HK-2 (cell line): ENCODE measurements around the gene ATP8A1.

Experiments used
- DNase-seq: peaks from one replicate; pipeline ENCODE4 v3.0.0-alpha.2; 2018; ENCODE audit not compliant: unreplicated experiment

Gene ATP8A1

DNA sequence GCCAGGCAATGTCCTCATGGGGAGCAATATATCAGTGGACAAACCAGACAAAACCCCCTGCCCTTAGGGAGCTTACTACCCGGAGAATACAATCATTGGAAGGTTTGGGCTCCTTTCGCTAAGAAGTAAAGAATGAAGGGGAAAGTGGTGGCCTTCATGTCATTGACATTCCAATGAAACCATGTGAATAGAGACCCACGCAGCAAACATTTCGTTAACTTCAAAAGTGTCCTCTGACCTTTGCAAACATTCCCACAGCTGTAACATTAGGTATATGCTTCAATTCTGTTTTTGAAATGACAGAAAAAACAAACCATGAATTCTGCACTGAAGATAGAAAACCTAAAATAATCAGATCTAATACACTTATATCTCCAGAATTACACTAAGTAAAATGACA lies 7.0 kb downstream of the ATP8A1 start:
- no peak for DNase-seq

DNA sequence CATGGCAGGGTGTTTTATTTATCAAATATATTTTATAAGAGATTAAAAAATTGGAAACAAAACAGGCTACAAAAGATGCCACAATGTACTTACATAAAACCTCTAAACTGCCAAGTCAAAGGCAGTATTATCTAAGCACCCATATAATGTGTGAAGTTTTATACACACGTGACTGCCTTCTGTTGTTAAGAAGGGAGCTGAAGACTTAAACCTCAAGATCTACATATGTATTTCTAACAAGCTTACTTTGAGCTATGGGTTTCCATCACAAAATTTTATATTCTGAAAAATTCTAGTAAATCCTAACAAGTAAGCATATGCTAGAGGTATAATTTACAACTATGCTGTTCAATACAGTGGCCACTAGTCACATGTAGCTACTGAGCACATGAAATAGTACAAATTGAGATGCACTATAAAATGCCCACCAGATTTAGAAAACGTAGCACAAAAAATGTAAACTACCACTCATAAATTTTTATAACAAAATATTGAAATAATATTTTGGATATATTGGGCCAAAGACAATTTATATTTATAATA lies 9.8 kb downstream of the ATP8A1 start:
- DNase-seq: no peak

DNA sequence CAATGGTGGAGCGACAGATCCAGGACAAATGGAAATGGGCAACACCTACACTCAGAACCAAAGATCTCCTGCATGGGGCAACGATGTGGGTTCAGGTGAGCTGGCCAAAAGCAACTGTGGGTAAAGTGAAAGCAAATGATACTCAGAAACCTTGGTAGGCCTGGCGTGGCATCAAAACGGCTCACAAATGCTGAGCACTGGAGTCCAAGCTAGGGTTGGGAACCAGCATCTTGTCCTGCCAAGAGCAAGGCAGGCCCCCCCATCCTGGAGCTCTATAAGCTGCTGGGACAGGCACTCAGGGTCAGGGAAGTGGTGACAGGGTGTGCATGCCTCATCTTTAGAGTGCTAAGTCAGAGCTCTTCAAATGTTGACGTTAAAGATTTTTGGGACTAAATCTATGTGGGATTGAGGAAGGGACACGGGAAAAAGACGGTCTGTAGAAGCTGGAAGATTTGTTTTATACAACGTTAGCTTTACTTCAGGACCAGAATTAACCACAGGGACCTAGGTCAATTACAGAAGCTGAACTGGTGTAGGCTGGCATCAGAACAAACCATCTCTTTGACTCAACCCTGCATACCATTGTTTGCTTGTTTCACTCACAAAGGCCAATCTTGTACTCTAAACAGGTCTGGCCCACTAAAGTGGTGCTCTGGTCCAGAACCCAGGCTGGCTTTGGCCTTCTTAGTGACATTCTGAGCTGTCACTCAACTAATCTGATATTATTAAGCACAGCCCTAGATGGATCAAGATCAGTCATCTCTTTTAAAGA lies 10.7 kb downstream of the ATP8A1 start:
- no peak for DNase-seq

DNA sequence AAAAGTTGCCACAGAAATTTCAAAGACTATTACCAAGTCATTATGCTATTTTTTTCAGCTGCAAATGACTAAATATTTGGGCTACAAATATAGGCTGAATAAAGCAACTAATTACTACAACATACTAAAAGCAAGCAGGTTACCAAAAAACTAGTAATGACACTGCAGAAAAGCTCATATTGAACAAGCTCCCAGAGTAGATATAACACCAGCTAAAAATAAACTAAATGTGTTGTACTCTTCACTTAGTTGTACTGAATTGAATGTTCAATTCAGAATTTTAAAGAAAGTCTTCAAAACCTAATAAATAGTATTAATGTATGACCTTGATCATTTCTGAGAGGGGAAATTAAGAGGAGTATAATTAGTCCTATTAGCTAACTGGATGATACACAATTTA lies 12.0 kb downstream of the ATP8A1 start:
- DNase-seq: no peak

DNA sequence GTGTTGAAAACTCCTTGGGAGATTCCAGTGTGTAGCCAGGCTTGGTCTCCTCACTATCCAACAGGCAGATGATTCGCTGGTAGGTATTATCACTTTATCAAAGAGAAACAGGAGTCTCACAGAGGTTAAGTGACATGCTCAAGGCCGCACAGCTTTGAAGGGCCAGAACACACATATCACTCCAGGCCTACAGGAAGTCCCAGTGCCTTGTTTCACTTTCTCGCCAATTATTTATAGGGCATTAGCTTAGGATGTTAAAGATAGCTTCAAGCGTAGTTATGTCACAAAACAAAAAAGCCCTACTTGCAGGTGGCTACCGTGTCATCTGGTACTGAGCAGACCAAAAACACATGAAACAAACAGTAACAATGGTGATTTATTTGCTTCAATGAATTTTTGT lies 13.2 kb downstream of the ATP8A1 start:
- no peak for DNase-seq

DNA sequence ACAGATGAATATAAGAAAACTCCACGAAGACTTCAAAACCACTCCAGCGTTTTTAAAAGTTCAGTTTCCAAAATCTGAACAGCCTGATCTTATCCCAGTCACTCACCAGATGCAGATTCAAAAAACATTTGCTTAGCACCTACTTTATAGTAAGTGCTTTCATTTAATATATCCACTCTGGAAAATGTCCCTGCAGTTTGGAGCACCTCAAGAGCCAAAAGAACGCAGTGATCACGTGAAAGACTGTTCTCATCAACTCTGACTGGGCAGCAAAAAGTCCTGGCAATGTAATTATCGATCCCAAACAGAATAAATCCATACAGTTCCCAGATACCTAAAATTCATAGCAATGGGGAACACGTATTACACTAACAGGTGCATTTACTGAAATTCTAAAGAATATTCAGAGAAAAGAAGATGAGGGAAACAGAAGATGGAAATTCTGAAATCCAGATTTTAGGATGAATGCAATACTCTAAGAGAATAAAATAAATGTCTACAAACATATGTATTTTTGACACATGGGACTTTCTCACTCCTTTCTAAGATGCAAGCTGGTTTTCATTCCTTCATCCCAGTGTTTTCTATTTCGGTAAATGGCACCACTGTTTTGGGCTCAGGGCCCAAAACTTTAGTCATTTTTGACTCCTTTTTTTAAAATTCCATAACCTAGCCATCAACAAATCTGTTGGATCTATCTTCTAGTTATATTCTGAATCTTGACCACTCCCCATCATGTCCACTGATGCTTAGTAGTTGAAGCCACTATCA lies 13.9 kb downstream of the ATP8A1 start:
- DNase-seq: no peak

DNA sequence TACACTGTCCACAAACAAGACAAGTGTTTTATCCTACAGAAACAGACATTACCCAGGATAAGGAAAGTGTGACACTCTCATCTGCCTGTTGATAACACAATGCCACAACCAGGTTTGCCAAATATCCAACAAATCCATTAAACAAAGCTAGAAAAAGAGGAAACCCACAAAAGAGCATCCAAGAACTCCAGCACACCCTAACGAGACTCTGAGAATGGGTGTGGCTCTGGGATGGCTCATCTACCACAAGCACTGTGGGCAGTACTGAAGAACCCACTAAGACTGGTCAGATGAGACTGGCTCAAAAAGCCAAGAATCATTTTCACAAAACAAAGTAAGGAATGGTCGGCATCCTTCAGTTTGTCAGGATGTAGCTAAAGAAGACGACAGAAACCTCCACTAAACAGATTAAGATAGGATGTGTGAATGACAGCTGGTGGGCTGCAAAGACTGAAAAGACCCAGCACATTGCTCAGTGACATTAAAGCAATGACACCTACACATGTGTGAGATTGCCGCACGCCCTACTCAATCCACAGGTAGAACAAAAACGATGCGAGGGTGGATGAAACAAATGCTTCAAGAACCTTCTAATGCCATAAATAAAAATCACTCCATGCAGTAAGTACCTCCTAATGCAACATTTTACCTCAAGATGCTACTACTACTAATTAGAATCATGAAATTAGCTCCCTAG lies 14.7 kb downstream of the ATP8A1 start:
- DNase-seq: no peak

DNA sequence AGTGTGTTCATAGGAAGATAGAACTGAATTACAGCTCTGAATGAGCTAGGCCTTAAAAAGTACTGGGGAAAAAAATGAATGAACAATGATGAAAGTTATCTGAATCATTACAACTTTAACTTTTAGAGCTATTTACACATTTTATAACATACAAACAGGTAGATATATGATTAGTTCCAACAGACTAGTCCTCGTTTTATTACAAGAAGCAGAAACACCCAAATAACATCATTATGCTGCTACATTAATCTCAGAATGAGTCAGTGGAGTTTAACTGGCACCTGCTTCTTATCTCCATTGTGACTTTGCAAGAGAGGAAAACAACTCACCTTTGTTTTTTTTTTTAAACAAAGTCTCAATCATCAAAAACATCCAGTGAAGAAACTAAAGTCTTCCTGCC lies 15.2 kb downstream of the ATP8A1 start:
- no peak for DNase-seq

DNA sequence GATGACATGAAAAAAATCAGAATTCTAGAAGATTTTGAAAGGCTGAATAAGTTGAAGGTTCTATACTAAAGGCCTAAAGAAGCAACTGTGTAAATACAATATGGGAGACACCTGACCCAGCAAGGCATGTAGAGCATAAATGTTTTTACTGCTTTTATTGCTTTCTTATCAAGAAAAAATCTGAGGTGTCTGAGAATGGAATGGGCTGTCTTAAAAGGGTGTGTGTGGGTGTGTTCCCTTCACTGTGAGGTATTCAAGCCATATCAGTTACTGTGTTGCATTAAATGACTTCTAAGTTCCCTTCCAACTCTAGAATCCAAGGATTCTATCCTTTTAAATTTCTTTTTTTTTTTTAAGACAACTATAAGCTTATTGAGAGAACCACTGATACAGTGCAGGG lies 15.7 kb downstream of the ATP8A1 start:
- DNase-seq: no peak

DNA sequence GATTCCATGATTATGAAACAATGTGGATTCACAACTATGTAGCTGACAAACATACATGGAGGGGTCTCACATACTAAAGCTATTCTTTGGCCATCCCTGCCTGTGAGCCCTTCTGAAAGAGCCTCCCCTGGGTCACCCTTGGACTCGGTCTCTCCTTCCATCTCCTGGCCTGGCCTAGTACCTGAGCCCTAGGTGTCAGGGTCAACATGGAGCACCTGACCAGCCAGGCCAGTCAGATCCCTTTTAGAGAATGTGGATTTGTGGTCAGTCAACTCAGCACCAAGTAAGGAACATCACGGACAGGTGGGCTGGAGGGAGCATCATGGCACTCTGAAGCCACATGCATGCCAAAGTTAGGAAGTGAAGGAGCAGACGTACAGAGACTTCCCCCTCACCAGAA lies 16.3 kb downstream of the ATP8A1 start:
- no peak for DNase-seq

DNA sequence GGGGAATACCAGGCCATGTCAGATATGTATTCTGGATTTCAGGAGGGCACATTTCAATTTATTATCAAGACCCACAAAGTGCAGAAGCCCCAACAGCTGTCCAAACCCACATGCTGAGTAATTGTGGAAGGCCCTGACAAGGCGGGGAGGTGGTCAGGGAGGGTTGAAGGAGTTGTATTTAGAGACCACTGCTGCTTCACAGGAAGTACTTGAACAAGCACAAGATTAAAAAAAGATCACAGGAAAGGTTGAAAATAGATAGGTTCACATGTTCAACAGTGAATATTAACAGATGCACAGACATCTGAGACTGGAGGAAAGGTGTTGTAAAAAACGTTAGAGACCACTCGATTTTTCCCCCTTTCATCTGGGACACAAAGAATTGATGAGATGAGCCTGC lies 17.9 kb downstream of the ATP8A1 start:
- no peak for DNase-seq

DNA sequence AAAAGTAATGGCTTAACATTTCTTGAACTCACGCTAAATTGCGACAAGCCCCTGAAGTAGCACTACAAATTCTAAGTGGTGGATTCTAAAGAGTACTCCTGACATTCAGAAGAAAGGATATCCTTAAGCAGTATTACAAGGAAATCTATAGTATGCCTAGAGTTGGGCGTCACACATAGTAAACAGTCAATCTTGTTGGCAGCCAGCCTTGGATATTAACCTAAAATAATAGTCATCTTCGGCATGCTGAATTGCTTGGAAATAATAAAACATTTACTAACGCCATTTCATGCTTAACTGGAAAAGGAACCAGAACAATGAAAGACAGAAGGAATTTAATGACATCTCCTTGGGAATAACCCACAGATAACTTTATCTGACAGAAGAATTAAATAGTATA lies 18.6 kb downstream of the ATP8A1 start:
- DNase-seq: no peak

DNA sequence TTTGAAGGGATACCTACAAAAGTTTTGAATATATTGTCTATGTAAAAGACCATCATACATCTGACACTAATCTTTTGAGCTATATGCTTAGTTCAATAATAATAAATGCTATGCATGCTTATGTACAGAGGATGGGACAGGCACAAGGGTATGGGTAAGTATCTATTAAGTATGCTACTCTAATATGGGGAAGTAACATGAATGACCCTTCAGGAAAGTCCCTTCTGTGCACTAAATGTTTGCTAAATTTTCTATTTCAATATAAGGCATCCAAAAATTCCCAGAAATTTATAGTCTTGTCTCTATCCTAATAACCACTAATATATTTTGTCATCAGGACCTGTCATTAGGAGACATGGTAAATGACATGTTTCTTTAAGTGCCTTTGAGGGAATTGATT lies 19.0 kb downstream of the ATP8A1 start:
- DNase-seq: no peak

DNA sequence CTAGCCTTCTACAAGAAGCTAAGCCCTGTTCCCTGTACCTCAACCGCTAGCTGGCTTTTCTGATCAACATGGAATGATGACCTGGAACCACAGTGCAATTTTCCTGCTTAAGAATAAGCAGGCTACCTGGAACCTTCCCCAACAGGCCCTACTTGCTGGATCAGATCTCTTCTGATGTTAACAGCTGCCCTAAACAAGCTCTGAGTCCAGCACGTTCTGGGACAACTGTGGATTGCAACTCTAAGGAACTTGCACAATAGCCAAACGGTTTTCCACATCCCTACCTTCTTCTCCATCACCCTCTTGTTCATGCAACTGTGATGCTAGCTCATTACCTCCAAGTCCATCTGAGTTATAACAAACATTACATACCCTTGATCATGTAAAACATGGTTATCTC lies 19.8 kb downstream of the ATP8A1 start:
- DNase-seq: no peak

DNA sequence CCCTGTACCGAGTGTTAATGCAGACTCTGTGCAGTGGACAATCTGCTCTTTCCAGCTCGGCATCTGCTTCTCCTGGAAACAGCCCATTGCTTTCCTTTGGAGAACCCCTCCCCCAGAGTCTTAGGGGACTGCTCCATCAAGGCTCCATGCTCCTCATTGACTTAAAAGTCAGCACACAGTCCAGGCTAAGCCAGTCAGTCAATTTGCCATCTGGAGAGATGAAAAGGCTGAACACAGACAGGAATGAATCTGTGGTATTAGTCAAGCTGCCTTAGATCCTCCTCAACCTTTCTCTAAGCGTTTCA lies 20.3 kb downstream of the ATP8A1 start:
- DNase-seq: no peak

DNA sequence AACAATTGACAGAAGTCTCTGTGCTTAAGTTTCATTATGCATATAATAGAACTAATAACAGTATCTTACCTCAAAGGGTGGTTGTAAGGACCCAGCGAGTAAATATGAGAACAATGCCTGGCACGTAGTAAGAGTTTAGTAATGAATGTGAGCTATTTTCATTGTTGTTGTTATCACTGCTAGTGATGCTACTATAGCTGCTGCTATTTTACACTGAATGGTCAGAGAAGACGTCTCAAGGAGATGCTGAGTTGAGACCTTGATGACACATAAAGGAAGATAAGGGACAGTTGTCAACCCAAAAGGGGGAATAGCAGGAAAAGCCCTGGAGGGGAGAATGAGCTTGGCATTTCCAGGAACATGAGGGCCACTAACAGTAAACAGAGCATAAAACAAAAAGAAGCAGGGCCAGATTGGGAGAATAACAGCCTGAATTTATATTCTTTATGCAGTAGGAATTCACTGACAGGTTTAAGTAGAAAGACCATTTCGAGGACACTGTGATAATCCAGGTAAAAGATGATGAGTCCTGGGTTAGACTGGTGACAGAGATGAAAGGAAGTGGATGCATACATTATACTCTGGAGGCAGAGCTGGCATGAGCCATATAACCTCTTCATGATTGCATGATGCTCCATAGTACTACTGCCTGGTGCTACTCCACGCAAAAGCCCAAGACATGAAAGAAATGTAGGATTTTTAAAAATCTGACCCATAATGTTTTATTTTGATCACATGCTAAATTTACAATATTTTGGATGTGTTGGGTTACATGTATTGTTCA lies 23.1 kb downstream of the ATP8A1 start:
- no peak for DNase-seq

DNA sequence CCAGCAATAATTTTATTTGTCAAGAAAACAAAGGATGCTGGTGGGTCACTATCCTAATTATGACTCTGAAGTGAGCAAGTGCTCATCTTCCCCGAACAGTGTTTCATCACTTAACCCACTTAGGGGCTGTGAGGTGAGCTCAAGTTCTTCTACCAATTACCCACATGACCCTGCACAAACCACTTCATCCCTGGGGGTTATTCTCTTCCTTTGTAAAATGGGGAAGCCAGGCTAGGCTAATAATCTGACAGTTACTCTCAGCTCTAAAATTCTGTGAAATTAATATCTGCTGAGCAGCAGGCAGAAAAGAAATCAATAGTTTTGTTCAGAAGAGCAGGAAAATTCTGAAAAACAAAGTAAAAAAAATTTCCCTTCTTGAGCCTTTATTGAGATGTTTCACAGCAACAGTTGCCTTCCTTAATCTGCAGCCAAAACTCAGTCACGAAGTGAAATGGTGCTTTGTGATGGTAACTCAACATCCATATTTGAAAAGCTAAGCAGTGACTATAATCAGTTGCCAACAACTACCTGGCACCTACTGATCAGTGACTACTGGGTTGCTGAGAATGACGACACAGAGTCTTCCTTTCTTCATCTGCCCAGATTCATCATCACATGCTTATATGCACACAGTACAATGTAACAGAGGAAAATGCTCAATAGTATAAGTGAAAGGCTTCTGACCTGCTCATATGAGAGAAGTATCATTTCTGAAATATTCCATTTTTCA lies 24.1 kb downstream of the ATP8A1 start:
- DNase-seq: no peak

DNA sequence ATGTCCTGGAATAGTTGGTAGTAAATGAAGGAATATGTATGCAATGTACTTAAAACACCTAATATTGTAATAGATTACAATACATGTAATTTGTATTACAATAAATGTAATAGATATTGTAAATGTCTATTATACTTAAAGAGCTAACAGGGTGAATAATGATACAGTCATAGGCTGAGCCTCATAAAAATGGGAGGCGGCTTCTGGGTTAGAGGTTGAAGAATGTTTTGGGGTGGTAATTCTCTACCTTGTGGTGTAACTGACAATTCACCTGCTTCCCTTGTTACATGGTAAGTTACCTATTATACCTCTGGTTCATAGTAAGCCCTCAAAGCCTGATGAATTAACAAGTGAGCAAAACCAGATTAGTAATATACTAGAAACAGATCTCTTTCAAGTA lies 26.0 kb downstream of the ATP8A1 start:
- DNase-seq: no peak

DNA sequence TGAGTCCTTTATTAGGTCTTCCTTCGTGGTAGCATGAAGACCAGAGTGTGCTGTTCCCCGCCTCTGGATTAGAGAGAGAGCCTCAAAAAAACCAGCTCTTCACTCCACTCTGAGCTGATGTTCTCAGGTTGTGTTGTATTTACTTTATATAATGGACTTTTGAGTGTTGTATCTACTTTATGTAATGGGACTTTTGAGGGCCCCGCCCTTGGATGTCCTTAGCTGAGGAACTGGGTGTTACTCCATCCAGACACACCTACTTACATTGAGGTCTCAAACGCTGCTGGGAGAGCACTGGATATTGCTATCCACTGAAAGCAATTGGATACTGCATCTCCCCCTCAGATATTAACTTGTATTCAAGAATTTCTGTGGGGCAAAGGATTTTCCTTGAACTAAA lies 28.2 kb downstream of the ATP8A1 start:
- DNase-seq: no peak

DNA sequence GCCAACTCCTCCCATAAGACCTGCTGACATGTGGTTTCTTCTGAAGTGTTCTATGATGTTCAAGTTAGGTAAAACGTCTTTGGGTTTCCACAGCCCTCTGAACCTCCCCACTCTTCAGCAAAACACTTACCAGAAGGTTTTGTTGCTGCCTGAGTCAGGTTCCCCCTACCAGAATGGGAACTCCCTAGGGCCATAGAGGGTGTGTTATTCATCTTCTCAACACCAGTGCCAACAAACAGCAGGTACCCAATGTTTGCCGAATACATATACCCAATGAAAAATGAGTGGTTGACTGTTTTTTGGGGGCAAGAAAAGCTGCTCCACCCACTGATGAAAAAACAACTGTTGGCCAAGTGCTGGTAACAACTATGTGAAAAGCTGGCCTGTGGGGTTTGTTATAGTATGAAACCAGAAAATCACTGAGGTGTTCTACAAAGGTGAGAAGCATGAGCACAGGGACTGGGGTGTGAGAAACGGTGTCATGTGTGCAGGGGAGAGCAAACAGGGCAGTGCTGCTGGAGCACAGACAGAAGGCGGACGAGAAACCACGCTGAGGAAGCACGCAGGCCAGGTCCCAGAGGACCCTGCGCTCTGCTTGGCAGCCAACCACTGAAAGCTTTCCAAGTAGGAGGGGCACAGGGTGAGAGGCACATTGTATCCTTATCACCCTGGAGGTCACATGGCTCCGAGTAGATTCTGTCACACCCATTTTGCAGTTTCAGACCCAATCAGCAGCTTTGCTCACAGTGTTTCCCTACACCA lies 28.8 kb downstream of the ATP8A1 start:
- no peak for DNase-seq
